Adipocyte (in vitro differentiated cells): ENCODE measurements around the gene TOP2B.

Source experiments
- DNase-seq: peaks from one replicate; pipeline ENCODE4 v3.0.0-alpha.2; 2015; ENCODE audit warnings: low read depth
- H3K27me3 ChIP-seq: replicated peaks from 2 replicates; pipeline ENCODE4 v1.7.0; 2013; ENCODE audit warnings: mild to moderate bottlenecking, low read length, moderate library complexity; ENCODE audit not compliant: control insufficient read depth, insufficient read depth
- H3K36me3 ChIP-seq: 2 replicates; pipeline ENCODE4 v1.7.0; 2013; ENCODE audit warnings: low read length, mild to moderate bottlenecking, moderate library complexity; ENCODE audit not compliant: control insufficient read depth, insufficient read depth, severe bottlenecking
- H3K4me1 ChIP-seq: 2 replicates; pipeline ENCODE4 v1.7.0; 2013; ENCODE audit warnings: mild to moderate bottlenecking, low read length, moderate library complexity; ENCODE audit not compliant: control insufficient read depth, insufficient read depth
- H3K4me3 ChIP-seq: 2 replicates; pipeline ENCODE4 v1.7.0; 2013; ENCODE audit warnings: mild to moderate bottlenecking, low read length, moderate library complexity
- H3K9ac ChIP-seq: 2 replicates; pipeline ENCODE4 v1.7.0; 2013; ENCODE audit warnings: mild to moderate bottlenecking, low read length, moderate library complexity
- H3K9me3 ChIP-seq: 2 replicates; pipeline ENCODE4 v1.7.0; 2013; ENCODE audit warnings: mild to moderate bottlenecking, low read length, moderate library complexity; ENCODE audit not compliant: control insufficient read depth

The TOP2B gene

GRCh38 chr3:25554376-25554775 lies 110.3 kb downstream of the TOP2B start:
- H3K36me3 ChIP-seq = no peaks in the 10 kb centered on the region

GRCh38 chr3:25552251-25552650 lies 112.5 kb downstream of the TOP2B start:
- DNase-seq = no peak
- H3K9me3 ChIP-seq = no peaks in the 10 kb centered on the region
- no peaks in the 10 kb centered on the region for H3K36me3 ChIP-seq
- no peak overlapping the region for H3K9ac ChIP-seq
- H3K27me3 ChIP-seq = peaks cover 19% of the 10 kb centered on the region
- H3K4me1 ChIP-seq = peaks cover 25% of the 10 kb centered on the region
- H3K4me3 ChIP-seq = no peak overlapping the region

More at GRCh38 chr3:25554376-25554775, 110.3 kb downstream of the TOP2B start:
- Histone ChIP-seq H3K9ac (no peak overlapping the region), H3K9me3 (no peaks in the 10 kb centered on the region), H3K4me1 (peaks cover 35% of the 10 kb centered on the region), H3K27me3 (peaks cover 15% of the 10 kb centered on the region), H3K4me3 (no peak overlapping the region)
- no peak for DNase-seq

DNA sequence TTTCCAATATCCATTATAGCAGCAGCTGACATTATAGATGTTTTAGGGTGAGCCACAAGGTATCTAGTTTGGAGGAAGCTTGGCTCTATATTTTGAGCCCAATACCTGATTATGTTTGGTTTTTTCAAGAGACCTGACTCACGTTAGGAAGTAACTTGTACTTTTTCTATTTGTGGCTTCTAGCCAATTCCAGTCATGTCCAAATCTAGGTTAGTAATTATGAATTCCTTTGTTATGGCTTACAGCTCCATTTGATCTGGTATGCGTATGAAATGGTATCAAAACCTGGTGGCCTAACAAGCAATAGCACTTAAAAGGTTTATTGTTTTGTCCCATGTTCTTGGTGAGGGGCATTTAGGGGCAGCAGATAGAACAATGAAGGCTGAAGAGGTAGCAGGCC lies 115.9 kb downstream of the TOP2B start:
- no peak overlapping the region for H3K4me3 ChIP-seq
- no peaks in the 10 kb centered on the region for H3K36me3 ChIP-seq
- H3K9me3 ChIP-seq = no peaks in the 10 kb centered on the region
- no peak for DNase-seq
- no peak overlapping the region for H3K9ac ChIP-seq
- H3K4me1 ChIP-seq = peaks cover 7% of the 10 kb centered on the region
- peaks cover 27% of the 10 kb centered on the region for H3K27me3 ChIP-seq

GRCh38 chr3:25547943-25548674 lies 116.6 kb downstream of the TOP2B start:
- Histone ChIP-seq H3K9me3 (no peaks in the 10 kb centered on the region), H3K4me3 (no peak overlapping the region), H3K36me3 (no peaks in the 10 kb centered on the region), H3K27me3 (peaks cover 27% of the 10 kb centered on the region), H3K9ac (no peak overlapping the region), H3K4me1 (peaks cover 8% of the 10 kb centered on the region)
- DNase-seq = no peak
